ENCODE measurements around the gene STOX2.

GRCh38 chr4:183861426-183861825 lies 43.7 kb upstream of the STOX2 start:
- no peak for TF ChIP-seq SP1 (IDR thresholded peaks at IDR 0.05; ENCODE audit: low read depth, low read length)
- TF ChIP-seq RAD21 (IDR thresholded peaks at IDR 0.05 in 1 of 2, conservative IDR thresholded peaks at IDR 0.05 in 1 of 2; ENCODE audit: low read depth in 2 of 2, low read length in 2 of 2) = no peak
